ENCODE results near the gene THEM4. TPM values are rescaled to one million over a fixed set of nuclear protein-coding genes. Genes with fewer than 3 reads are reported as not detected.
A peak's percentile ranks its signal among the peaks of the same experiment; 100 is the strongest.
"Not testable (repeated sequence)": the region's sequence is repeated elsewhere in the genome, so short reads cannot be mapped to it uniquely, and the experiment has no call there.

Gene THEM4
- total RNA-seq, 3 donors from 2014 or later (not counting 1 experiment from before 2014, with no cell fraction given): 11.9 to 16.2 (median 15.5) TPM

DNA sequence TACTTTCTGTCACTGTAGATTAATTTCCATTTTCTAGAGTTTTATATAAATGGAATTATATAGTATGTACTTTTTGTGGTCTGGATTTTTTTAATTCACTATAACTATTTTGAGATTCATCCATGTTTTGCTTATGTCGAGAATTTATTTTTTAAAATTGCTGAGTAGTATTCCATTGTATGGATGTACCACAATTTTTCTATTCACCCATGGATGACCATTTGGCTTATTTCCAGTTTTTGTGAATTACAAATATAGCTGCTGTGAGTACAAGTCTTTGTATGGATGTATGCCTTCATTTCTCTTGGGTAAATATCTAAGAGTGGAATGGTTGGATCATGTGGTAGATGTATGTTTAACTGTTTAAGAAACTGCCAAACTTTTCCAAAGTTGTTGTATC, 3.7 kb upstream of the THEM4 start:
- Mint-ChIP-seq H3K4me3 (no peak overlapping the region), H3K4me1 (peaks cover 12 to 13% of the 10 kb centered on the region in 2 donors), H3K27ac (no peak overlapping the region), H3K9me3 (no peaks in the 10 kb centered on the region), H3K27me3 (ENCODE audit: low read depth in 2 of 2) (peaks cover 0 to 3% of the 10 kb centered on the region in 2 donors), H3K36me3 (no peaks in the 10 kb centered on the region)
- no peak overlapping the region for H3K4me3 ChIP-seq (ENCODE audit: low read length)
- TF ChIP-seq CTCF (IDR thresholded peaks at IDR 0.05): no peak
- H3K9me3 ChIP-seq (ENCODE audit: control insufficient read depth, insufficient read depth, low read length): no peaks in the 10 kb centered on the region
- ATAC-seq (no peak), DNase-seq (no peak)
- no peaks in the 10 kb centered on the region for H3K27me3 ChIP-seq (ENCODE audit: control insufficient read depth, insufficient read depth, low read length)
- H3K27ac ChIP-seq (ENCODE audit: low read length): no peak overlapping the region
- no peaks in the 10 kb centered on the region for H3K36me3 ChIP-seq (ENCODE audit: control insufficient read depth, insufficient read depth, low read length)
- H3K4me1 ChIP-seq (ENCODE audit: control insufficient read depth, insufficient read depth, low read length): peaks cover 14% of the 10 kb centered on the region
- WGBS (ENCODE audit: insufficient coverage): no CpG with 5 or more reads among the region's 1 CpG
- intact Hi-C loops (cut with micrococcal nuclease): no loop called here

DNA sequence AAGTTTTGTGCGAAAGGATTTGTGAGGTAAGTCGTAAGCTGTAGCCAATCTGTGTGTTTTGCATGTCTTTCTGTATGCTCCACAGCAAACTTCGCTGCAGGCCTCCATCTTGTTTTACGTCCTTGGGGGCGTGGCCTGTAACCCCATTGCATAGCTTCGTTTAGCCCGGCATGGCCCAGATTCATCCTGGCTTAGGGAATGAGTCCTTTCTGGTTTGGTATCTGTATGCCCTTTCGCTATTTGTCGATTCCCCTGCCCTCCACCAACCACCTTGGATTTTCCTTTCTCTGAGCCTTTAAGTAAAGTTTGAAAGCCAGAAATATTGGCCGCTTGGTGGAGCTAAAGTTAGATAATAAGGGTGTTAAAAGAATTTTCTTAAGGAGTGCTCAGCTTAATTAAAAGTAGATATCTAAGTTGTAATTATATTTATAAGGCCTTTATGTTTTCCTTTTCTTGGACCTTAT, 1.1 kb downstream of the THEM4 start:
- H3K36me3 Mint-ChIP-seq: peaks cover 10% of the 10 kb centered on the region
- TF ChIP-seq CTCF (IDR thresholded peaks at IDR 0.05): no peak
- peaks cover 38 to 40% of the 10 kb centered on the region in 2 donors for H3K4me1 Mint-ChIP-seq
- H3K27ac ChIP-seq (ENCODE audit: low read length): no peak overlapping the region
- no peaks in the 10 kb centered on the region for H3K36me3 ChIP-seq (ENCODE audit: control insufficient read depth, insufficient read depth, low read length)
- peak overlapping the region; percentile 86 for H3K4me3 Mint-ChIP-seq
- H3K27me3 ChIP-seq (ENCODE audit: control insufficient read depth, insufficient read depth, low read length): no peaks in the 10 kb centered on the region
- WGBS (ENCODE audit: insufficient coverage): 87% methylated on average over 9 of the region's 10 CpGs
- peak overlapping the region; percentile 82 to 94 for H3K27ac Mint-ChIP-seq
- peak overlapping the region; percentile 74 for H3K4me3 ChIP-seq (ENCODE audit: low read length)
- H3K9me3 Mint-ChIP-seq: no peaks in the 10 kb centered on the region
- no peak for DNase-seq
- ATAC-seq: no peak
- peaks cover 10% of the 10 kb centered on the region for H3K9me3 ChIP-seq (ENCODE audit: control insufficient read depth, insufficient read depth, low read length)
- H3K4me1 ChIP-seq (ENCODE audit: control insufficient read depth, insufficient read depth, low read length): peaks cover 28% of the 10 kb centered on the region
- intact Hi-C loops (cut with micrococcal nuclease): loop anchor here (5.0 kb wide), 1 partner anchor 39 kb away; no protein-coding TSS in a partner anchor
- no peaks in the 10 kb centered on the region for H3K27me3 Mint-ChIP-seq (ENCODE audit: low read depth in 2 of 2)

DNA sequence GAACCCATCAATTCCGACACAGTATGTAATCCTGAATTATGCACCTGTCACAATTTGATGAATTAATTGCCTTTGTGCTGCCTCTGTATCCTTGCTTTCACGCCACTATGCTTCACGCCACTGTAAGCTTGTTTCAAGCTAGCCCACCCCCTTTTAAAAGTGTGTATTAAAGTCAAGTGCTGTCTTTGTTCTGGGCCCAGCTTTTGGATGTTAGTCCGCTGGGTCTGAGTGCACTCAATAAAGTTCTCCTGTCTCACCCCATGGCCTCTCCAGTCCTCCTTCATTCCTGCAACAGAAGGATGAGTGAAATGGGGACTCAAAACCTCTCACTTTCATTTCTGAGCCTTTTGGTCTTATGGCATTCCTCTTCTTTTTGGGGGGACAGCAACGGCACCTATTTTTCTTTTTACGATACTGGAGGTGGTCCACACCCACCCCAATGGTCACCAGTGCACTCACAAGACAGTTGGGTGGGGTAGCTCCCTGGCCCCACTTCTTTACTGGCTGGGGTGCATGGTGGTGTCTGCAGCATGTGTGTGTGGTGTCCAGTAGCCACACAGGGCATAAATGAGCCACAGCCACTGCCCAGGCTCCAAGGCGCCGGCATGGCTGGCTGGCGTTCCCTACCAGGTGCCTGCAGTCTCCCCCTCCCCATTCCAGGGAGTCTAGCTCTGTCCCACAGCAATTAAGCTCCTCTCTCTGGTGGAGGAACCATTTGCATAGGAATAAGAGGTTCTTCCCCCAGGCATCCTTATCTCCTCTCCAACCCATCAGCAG, 1.8 kb downstream of the THEM4 start:
- peaks cover 38 to 40% of the 10 kb centered on the region in 2 donors for H3K4me1 Mint-ChIP-seq
- H3K9me3 ChIP-seq (ENCODE audit: control insufficient read depth, insufficient read depth, low read length): peaks cover 10% of the 10 kb centered on the region
- H3K4me3 Mint-ChIP-seq: peak overlapping the region; percentile 35
- H3K4me3 ChIP-seq (ENCODE audit: low read length): no peak overlapping the region
- no peaks in the 10 kb centered on the region for H3K27me3 Mint-ChIP-seq (ENCODE audit: low read depth in 2 of 2)
- 92% methylated on average over 6 of the region's 9 CpGs for WGBS (ENCODE audit: insufficient coverage)
- intact Hi-C loops (cut with micrococcal nuclease): loop anchor here (5.0 kb wide), 1 partner anchor 40 kb away; no protein-coding TSS in a partner anchor
- H3K27ac Mint-ChIP-seq: peak overlapping the region; percentile 36 to 49
- no peak for TF ChIP-seq CTCF (IDR thresholded peaks at IDR 0.05)
- no peaks in the 10 kb centered on the region for H3K27me3 ChIP-seq (ENCODE audit: control insufficient read depth, insufficient read depth, low read length)
- no peaks in the 10 kb centered on the region for H3K9me3 Mint-ChIP-seq
- peaks cover 28% of the 10 kb centered on the region for H3K4me1 ChIP-seq (ENCODE audit: control insufficient read depth, insufficient read depth, low read length)
- H3K27ac ChIP-seq (ENCODE audit: low read length): no peak overlapping the region
- peaks cover 10% of the 10 kb centered on the region for H3K36me3 Mint-ChIP-seq
- DNase-seq (no peak), ATAC-seq (no peak)
- H3K36me3 ChIP-seq (ENCODE audit: control insufficient read depth, insufficient read depth, low read length): no peaks in the 10 kb centered on the region

GRCh38 chr1:151906324-151906645, 3.0 kb downstream of the THEM4 start:
- Mint-ChIP-seq H3K4me1 (peaks cover 38 to 40% of the 10 kb centered on the region in 2 donors), H3K36me3 (peaks cover 10% of the 10 kb centered on the region)
- not testable (repeated sequence) for H3K4me3 Mint-ChIP-seq

DNA sequence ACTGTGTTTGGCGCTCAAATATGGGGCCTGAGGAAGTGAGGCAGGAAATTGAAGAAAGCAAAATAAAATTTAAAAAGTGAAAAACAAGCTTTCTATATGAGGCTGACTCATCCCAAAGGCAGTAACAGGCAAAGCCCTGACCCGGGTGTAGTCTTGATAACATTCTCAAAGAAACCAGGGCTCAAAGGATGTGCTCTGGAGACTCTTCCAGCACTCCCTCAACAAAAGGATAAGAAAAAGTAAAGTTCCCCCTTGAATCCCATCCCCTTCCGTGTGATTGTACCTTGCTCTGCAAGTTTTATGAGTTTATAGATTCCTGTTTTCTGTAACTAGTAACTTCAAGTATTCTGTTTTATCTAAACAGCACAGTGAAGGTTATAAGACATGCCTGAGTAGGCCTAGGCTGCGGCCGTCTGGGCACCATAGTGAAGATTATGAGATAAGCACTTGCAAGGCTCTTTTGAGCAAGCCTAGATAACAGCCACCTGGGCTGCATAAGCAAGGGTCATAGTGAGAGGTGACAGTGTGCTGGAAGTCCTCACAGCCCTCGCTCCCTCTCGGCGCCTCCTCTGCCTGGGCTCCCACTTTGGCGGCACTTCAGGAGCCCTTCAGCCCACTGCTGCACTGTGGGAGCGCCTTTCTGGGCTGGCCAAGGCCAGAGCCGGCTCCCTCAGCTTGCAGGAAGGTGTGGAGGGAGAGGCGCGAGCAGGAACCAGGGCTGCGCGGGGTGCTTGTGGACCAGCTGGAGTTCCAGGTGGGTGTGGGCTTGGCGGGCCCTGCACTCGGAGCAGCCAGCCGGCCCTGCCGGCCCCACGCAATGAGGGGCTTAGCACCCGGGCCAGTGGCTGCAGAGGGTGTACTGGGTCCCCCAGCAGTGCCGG, 3.6 kb downstream of the THEM4 start:
- not testable (repeated sequence) for ATAC-seq; H3K9me3 Mint-ChIP-seq; H3K4me3 ChIP-seq (ENCODE audit: low read length); H3K27me3 ChIP-seq (ENCODE audit: control insufficient read depth, insufficient read depth, low read length); H3K27me3 Mint-ChIP-seq (ENCODE audit: low read depth in 2 of 2); H3K36me3 ChIP-seq (ENCODE audit: control insufficient read depth, insufficient read depth, low read length)
- Histone ChIP-seq H3K27ac (ENCODE audit: low read length) (peak overlapping the region; percentile 53), H3K9me3 (ENCODE audit: control insufficient read depth, insufficient read depth, low read length) (peaks cover 13% of the 10 kb centered on the region), H3K4me1 (ENCODE audit: control insufficient read depth, insufficient read depth, low read length) (peaks cover 28% of the 10 kb centered on the region)
- peak in 1 of 2 donors; percentile 40 for DNase-seq
- H3K4me3 Mint-ChIP-seq: peak overlapping the region; percentile 43
- WGBS (ENCODE audit: insufficient coverage): 91% methylated on average over 21 of the region's 22 CpGs
- H3K27ac Mint-ChIP-seq: peak overlapping the region; percentile 68 to 82
- intact Hi-C loops (cut with micrococcal nuclease): loop anchor here (5.0 kb wide), 1 partner anchor 42 kb away; no protein-coding TSS in a partner anchor
- peaks cover 12% of the 10 kb centered on the region for H3K36me3 Mint-ChIP-seq
- H3K4me1 Mint-ChIP-seq: peaks cover 38 to 40% of the 10 kb centered on the region in 2 donors

More at GRCh38 chr1:151906324-151906645, 3.0 kb downstream of the THEM4 start:
- WGBS (ENCODE audit: insufficient coverage): 98% methylated on average over 14 of the region's 14 CpGs
- not testable (repeated sequence) for H3K4me3 ChIP-seq (ENCODE audit: low read length); H3K27ac Mint-ChIP-seq; ATAC-seq; H3K9me3 Mint-ChIP-seq; H3K27ac ChIP-seq (ENCODE audit: low read length); H3K27me3 ChIP-seq (ENCODE audit: control insufficient read depth, insufficient read depth, low read length); H3K36me3 ChIP-seq (ENCODE audit: control insufficient read depth, insufficient read depth, low read length); H3K27me3 Mint-ChIP-seq (ENCODE audit: low read depth in 2 of 2); DNase-seq
- H3K4me1 ChIP-seq (ENCODE audit: control insufficient read depth, insufficient read depth, low read length): peaks cover 28% of the 10 kb centered on the region
- H3K9me3 ChIP-seq (ENCODE audit: control insufficient read depth, insufficient read depth, low read length): peaks cover 13% of the 10 kb centered on the region
- intact Hi-C loops (cut with micrococcal nuclease): loop anchor here (5.0 kb wide), 1 partner anchor 41 kb away; no protein-coding TSS in a partner anchor
